WTC11 (cell line): ENCODE measurements around the gene C11orf58. TPM values are rescaled to one million over a fixed set of nuclear protein-coding genes. Genes with fewer than 3 reads are reported as not detected.
A peak's percentile ranks its signal among the peaks of the same experiment; 100 is the strongest.

ENCODE experiments used
- ATAC-seq: fragments of 200-7000 bp; cut with Tn5 transposase; 2 replicates; pipeline ENCODE4 v1.10.0; 2021; ENCODE audit warnings: mild to moderate bottlenecking, moderate library complexity
- CTCF ChIA-PET: fragments of 300-600 bp; sonication (Branson Sonifier 250); formaldehyde crosslinking; loops from one replicate; lab custom pipeline; 2021; ENCODE audit warnings: antibody characterized with exemption; lab: Charles Lee
- POLR2A ChIA-PET: fragments of 350-600 bp; sonication (Branson Sonifier 250); formaldehyde crosslinking; loops from one replicate; lab custom pipeline; 2021; ENCODE audit warnings: antibody characterized with exemption; lab: Charles Lee
- DNase-seq: peaks from one replicate; pipeline ENCODE4 v3.0.0; 2021; ENCODE audit warnings: low spot score
- H3K27ac Mint-ChIP-seq: 2 replicates; pipeline ENCODE4 v1.8.0; 2021; ENCODE audit warnings: mixed read lengths
- H3K27me3 Mint-ChIP-seq: 2 replicates; pipeline ENCODE4 v1.8.0; 2021; ENCODE audit warnings: low read depth, mild to moderate bottlenecking, moderate library complexity, mixed read lengths
- H3K36me3 Mint-ChIP-seq: 2 replicates; pipeline ENCODE4 v1.8.0; 2021; ENCODE audit warnings: mixed read lengths
- H3K4me1 Mint-ChIP-seq: 2 replicates; pipeline ENCODE4 v1.8.0; 2022; ENCODE audit warnings: mixed read lengths
- H3K4me3 Mint-ChIP-seq: 2 replicates; pipeline ENCODE4 v1.8.0; 2021; ENCODE audit warnings: mild to moderate bottlenecking, moderate library complexity, mixed read lengths
- H3K9me3 Mint-ChIP-seq: 2 replicates; pipeline ENCODE4 v1.8.0; 2021; ENCODE audit warnings: mixed read lengths
- CBFB ChIP-seq: sonication (generic); formaldehyde crosslinking; IDR thresholded peaks from 2 replicates; pipeline ENCODE4 v1.8.1; 2022; ENCODE audit warnings: mild to moderate bottlenecking, low read depth, missing genetic modification reagents
- CREM ChIP-seq: sonication (generic); formaldehyde crosslinking; IDR thresholded peaks from 2 replicates; pipeline ENCODE4 v1.8.1; 2022; ENCODE audit warnings: mild to moderate bottlenecking, missing genetic modification reagents, moderate library complexity
- GABPB1 ChIP-seq: sonication (generic); formaldehyde crosslinking; IDR thresholded peaks from 2 replicates; pipeline ENCODE4 v1.8.1; 2023; ENCODE audit warnings: mild to moderate bottlenecking, missing genetic modification reagents
- GRHL2 ChIP-seq: fragments of 250-450 bp; sonication (Bioruptor Pico); IDR thresholded peaks from 2 replicates; pipeline ENCODE4 v1.8.0; 2022; ENCODE audit warnings: mild to moderate bottlenecking, moderate library complexity; ENCODE audit not compliant: insufficient replicate concordance, severe bottlenecking
- MXD4 ChIP-seq: fragments of 250-450 bp; sonication (Bioruptor Pico); IDR thresholded peaks from 2 replicates; pipeline ENCODE4 v1.8.0; 2021; ENCODE audit warnings: mild to moderate bottlenecking, moderate library complexity, borderline replicate concordance
- MYBL2 ChIP-seq: sonication (generic); formaldehyde crosslinking; IDR thresholded peaks from 2 replicates; pipeline ENCODE4 v1.8.1; 2023; ENCODE audit warnings: mild to moderate bottlenecking, moderate library complexity, missing genetic modification reagents
- NFYB ChIP-seq: sonication (generic); formaldehyde crosslinking; conservative IDR thresholded peaks from 2 replicates; pipeline ENCODE4 v1.8.0; 2022; ENCODE audit warnings: low read depth, missing genetic modification reagents
- NR2C2 ChIP-seq: sonication (generic); formaldehyde crosslinking; IDR thresholded peaks from 2 replicates; pipeline ENCODE4 v1.8.0; 2022; ENCODE audit warnings: mild to moderate bottlenecking, missing genetic modification reagents
- NR3C1 ChIP-seq: sonication (generic); formaldehyde crosslinking; conservative IDR thresholded peaks from 2 replicates; pipeline ENCODE4 v1.8.1; 2023; ENCODE audit warnings: low read depth, mild to moderate bottlenecking, missing genetic modification reagents
- RELA ChIP-seq: sonication (generic); formaldehyde crosslinking; IDR thresholded peaks from 2 replicates; pipeline ENCODE4 v1.8.1; 2022; ENCODE audit warnings: missing genetic modification reagents, mild to moderate bottlenecking, borderline replicate concordance
- RORB ChIP-seq: fragments of 250-450 bp; sonication (Bioruptor Pico); IDR thresholded peaks from 2 replicates; pipeline ENCODE4 v1.9.0; 2021; ENCODE audit warnings: mild to moderate bottlenecking
- SMAD4 ChIP-seq: sonication (generic); formaldehyde crosslinking; IDR thresholded peaks from 2 replicates; pipeline ENCODE4 v1.8.0; 2022; ENCODE audit warnings: mild to moderate bottlenecking, missing genetic modification reagents
- SOX15 ChIP-seq: fragments of 250-450 bp; sonication (Bioruptor Pico); IDR thresholded peaks from 2 replicates; pipeline ENCODE4 v1.9.0; 2021; ENCODE audit warnings: mild to moderate bottlenecking
- TCF7 ChIP-seq: sonication (generic); formaldehyde crosslinking; IDR thresholded peaks from 2 replicates; pipeline ENCODE4 v1.8.0; 2022; ENCODE audit warnings: mild to moderate bottlenecking, low read depth, missing genetic modification reagents, moderate library complexity
- TEAD1 ChIP-seq: sonication (generic); formaldehyde crosslinking; IDR thresholded peaks from 2 replicates; pipeline ENCODE4 v1.8.0; 2022; ENCODE audit warnings: mild to moderate bottlenecking, missing genetic modification reagents
- ZNF317 ChIP-seq: sonication (generic); formaldehyde crosslinking; IDR thresholded peaks from 2 replicates; pipeline ENCODE4 v1.8.1; 2023; ENCODE audit warnings: low read depth, mild to moderate bottlenecking, moderate library complexity, missing genetic modification reagents, borderline replicate concordance
- ZNF416 ChIP-seq: fragments of 250-450 bp; sonication (Bioruptor Pico); IDR thresholded peaks from 2 replicates; pipeline ENCODE4 v1.9.0; 2021; ENCODE audit warnings: mild to moderate bottlenecking, inconsistent platforms
- total RNA-seq: library from RNA; stranded (reverse); gene quantifications from 3 replicates; pipeline ENCODE4 v1.2.3, GENCODE V29; 2021
- TF ChIP-seq, protein P1 (sequence below): sonication (generic); formaldehyde crosslinking; conservative IDR thresholded peaks from 2 replicates; pipeline ENCODE4 v1.8.1; 2023; ENCODE audit warnings: mild to moderate bottlenecking, low read depth, missing genetic modification reagents, moderate library complexity
- TF ChIP-seq, protein P2 (sequence below): fragments of 250-450 bp; sonication (Bioruptor Pico); IDR thresholded peaks from 2 replicates; pipeline ENCODE4 v1.9.0; 2021; ENCODE audit warnings: mild to moderate bottlenecking
- TF ChIP-seq, protein P3 (sequence below): sonication (generic); formaldehyde crosslinking; IDR thresholded peaks from 2 replicates; pipeline ENCODE4 v1.8.0; 2022; ENCODE audit warnings: mild to moderate bottlenecking, missing genetic modification reagents
- TF ChIP-seq, protein P4 (sequence below): sonication (generic); formaldehyde crosslinking; IDR thresholded peaks from 2 replicates; pipeline ENCODE4 v1.8.1; 2023; ENCODE audit warnings: mild to moderate bottlenecking, missing genetic modification reagents

Gene C11orf58
- total RNA-seq, 1 experiment from 2014 or later: 141 TPM

DNA sequence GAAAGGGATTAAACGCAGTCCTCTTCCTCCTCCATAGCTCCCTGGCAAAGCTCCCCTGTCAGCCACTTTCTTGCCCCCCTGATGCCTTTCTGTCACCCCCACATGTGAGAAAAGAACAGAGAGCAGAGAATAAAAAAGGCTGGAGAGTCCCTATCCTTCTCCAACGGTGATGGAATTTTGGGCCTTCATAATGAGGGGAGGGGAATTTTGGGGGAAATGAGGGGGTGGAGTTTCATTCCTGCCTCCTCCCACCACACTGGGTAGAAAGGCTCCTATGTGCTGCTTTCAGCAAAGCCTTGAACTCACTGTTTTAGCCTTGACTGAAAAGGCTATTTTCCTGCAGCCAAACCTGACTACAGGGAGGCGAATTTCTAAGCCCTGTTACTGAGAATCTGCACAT is 59.3 kb downstream of the C11orf58 start:
- DNase-seq (no peak), ATAC-seq (no peak; the same call in 1 of the 2 replicates)
- no peak overlapping the region for H3K4me3 Mint-ChIP-seq
- no peak for TF ChIP-seq TCF7 (CRISPR knock-in tag)
- TF ChIP-seq NR3C1: no peak
- no peak for TF ChIP-seq MYBL2 (CRISPR knock-in tag)
- no peak for TF ChIP-seq CBFB (CRISPR knock-in tag)
- TF ChIP-seq, protein P1, sequence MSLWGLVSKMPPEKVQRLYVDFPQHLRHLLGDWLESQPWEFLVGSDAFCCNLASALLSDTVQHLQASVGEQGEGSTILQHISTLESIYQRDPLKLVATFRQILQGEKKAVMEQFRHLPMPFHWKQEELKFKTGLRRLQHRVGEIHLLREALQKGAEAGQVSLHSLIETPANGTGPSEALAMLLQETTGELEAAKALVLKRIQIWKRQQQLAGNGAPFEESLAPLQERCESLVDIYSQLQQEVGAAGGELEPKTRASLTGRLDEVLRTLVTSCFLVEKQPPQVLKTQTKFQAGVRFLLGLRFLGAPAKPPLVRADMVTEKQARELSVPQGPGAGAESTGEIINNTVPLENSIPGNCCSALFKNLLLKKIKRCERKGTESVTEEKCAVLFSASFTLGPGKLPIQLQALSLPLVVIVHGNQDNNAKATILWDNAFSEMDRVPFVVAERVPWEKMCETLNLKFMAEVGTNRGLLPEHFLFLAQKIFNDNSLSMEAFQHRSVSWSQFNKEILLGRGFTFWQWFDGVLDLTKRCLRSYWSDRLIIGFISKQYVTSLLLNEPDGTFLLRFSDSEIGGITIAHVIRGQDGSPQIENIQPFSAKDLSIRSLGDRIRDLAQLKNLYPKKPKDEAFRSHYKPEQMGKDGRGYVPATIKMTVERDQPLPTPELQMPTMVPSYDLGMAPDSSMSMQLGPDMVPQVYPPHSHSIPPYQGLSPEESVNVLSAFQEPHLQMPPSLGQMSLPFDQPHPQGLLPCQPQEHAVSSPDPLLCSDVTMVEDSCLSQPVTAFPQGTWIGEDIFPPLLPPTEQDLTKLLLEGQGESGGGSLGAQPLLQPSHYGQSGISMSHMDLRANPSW (CRISPR knock-in tag): no peak
- TF ChIP-seq TEAD1 (CRISPR knock-in tag): no peak
- TF ChIP-seq ZNF416 (CRISPR knock-in tag): no peak
- no peak for TF ChIP-seq SOX15 (CRISPR knock-in tag)
- TF ChIP-seq RORB: no peak
- TF ChIP-seq, protein P2, sequence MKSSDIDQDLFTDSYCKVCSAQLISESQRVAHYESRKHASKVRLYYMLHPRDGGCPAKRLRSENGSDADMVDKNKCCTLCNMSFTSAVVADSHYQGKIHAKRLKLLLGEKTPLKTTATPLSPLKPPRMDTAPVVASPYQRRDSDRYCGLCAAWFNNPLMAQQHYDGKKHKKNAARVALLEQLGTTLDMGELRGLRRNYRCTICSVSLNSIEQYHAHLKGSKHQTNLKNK (CRISPR knock-in tag): no peak
- TF ChIP-seq NFYB (CRISPR knock-in tag): no peak
- no peaks in the 10 kb centered on the region for H3K27me3 Mint-ChIP-seq
- ChIA-PET CTCF (interaction anchor here (1.3 kb wide), 1 partner anchor 12 kb away, joined by 5 read pairs; no protein-coding TSS in a partner anchor), POLR2A (no interaction called here)
- H3K9me3 Mint-ChIP-seq: no peaks in the 10 kb centered on the region
- H3K36me3 Mint-ChIP-seq: peaks cover 6% of the 10 kb centered on the region
- H3K4me1 Mint-ChIP-seq: no peaks in the 10 kb centered on the region
- H3K27ac Mint-ChIP-seq: no peak overlapping the region

DNA sequence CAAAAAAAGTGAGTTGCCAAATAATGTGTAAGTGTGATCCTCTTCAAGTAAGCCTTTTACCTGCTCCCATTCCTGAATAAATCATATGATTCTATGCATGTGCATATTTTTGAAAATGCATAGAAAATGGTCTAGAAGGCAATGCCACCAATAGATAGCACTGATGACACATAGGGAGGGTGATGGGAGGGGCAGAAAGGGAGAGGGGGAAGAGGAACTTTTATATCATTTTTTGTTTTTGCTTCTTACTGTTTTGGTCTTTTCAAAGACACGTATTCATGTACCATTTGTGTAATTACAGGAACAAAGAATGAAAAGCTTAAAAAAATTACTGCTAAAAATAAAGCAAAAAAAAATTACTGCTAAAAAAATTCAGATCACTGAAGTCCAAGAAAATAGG is 60.8 kb downstream of the C11orf58 start:
- peaks cover 6% of the 10 kb centered on the region for H3K36me3 Mint-ChIP-seq
- CTCF ChIA-PET: no interaction called here

DNA sequence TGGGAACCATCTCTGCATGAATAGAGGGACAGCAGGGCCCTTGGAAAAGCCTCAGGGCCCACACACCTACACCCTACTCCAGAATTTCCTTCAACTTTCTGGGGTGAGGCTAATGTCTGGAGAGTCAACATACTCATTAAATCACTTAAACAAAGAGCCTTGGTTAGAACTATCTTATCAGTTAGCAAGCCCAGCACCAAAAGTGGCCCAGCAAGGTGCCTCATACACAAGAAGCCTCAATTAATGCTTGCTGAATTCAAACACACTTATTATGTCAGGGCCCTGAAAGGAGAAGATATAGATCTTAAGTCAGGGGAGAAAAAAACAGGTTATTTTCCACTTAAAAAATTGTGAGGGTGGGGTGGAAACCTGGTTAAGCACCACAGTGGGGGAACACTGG is 61.4 kb downstream of the C11orf58 start:
- ChIA-PET POLR2A (interaction anchor here (1.1 kb wide), 1 partner anchor 17 kb away, joined by 3 read pairs; no protein-coding TSS in a partner anchor), CTCF (interaction anchor here (1.2 kb wide), 1 partner anchor 20 kb away, joined by 4 read pairs; no protein-coding TSS in a partner anchor)
- Mint-ChIP-seq H3K36me3 (peaks cover 6% of the 10 kb centered on the region), H3K4me1 (no peaks in the 10 kb centered on the region)
- ATAC-seq (no peak), DNase-seq (no peak)
- TF ChIP-seq NR2C2 (CRISPR knock-in tag): no peak
- TF ChIP-seq SMAD4 (CRISPR knock-in tag): no peak
- no peak for TF ChIP-seq GRHL2 (CRISPR knock-in tag)
- no peak for TF ChIP-seq GABPB1 (CRISPR knock-in tag)
- no peak for TF ChIP-seq RELA (CRISPR knock-in tag)
- no peak for TF ChIP-seq CREM
- TF ChIP-seq TCF7 (CRISPR knock-in tag): no peak
- TF ChIP-seq ZNF317 (CRISPR knock-in tag): no peak
- TF ChIP-seq, protein P3, sequence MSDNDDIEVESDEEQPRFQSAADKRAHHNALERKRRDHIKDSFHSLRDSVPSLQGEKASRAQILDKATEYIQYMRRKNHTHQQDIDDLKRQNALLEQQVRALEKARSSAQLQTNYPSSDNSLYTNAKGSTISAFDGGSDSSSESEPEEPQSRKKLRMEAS (CRISPR knock-in tag): no peak
- TF ChIP-seq, all 79 proteins: peak for 0
- Mint-ChIP-seq H3K27ac (peak overlapping the region; percentile 21; the same call in 1 of the 2 replicates), H3K4me3 (no peak overlapping the region), H3K9me3 (no peaks in the 10 kb centered on the region), H3K27me3 (no peaks in the 10 kb centered on the region)

More for the DNA sequence above, 60.8 kb downstream of the C11orf58 start:
- no peak for DNase-seq
- POLR2A ChIA-PET: interaction anchor here (1.1 kb wide), 1 partner anchor 16 kb away, joined by 3 read pairs; no protein-coding TSS in a partner anchor
- Mint-ChIP-seq H3K27ac (no peak overlapping the region), H3K9me3 (no peaks in the 10 kb centered on the region), H3K4me1 (no peaks in the 10 kb centered on the region), H3K27me3 (no peaks in the 10 kb centered on the region), H3K4me3 (no peak overlapping the region)
- TF ChIP-seq, protein P4, sequence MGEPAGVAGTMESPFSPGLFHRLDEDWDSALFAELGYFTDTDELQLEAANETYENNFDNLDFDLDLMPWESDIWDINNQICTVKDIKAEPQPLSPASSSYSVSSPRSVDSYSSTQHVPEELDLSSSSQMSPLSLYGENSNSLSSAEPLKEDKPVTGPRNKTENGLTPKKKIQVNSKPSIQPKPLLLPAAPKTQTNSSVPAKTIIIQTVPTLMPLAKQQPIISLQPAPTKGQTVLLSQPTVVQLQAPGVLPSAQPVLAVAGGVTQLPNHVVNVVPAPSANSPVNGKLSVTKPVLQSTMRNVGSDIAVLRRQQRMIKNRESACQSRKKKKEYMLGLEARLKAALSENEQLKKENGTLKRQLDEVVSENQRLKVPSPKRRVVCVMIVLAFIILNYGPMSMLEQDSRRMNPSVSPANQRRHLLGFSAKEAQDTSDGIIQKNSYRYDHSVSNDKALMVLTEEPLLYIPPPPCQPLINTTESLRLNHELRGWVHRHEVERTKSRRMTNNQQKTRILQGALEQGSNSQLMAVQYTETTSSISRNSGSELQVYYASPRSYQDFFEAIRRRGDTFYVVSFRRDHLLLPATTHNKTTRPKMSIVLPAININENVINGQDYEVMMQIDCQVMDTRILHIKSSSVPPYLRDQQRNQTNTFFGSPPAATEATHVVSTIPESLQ (CRISPR knock-in tag): no peak
- no peak for TF ChIP-seq MXD4 (CRISPR knock-in tag)
- TF ChIP-seq CREM: no peak
- ATAC-seq: no peak
